Activated CD4-positive, alpha-beta T cell treated with anti-CD3 and anti-CD28 coated beads, Interleukin-10, Interleukin-2, amounts not matched to agents 100 ng/mL and 50 ng/mL, durations not matched to agents 16 hours and 8 hours (primary cell): ENCODE data around the gene TEX12.
A peak's percentile ranks its signal among the peaks of the same experiment; 100 is the strongest.

ENCODE experiments used
- DNase-seq: peaks from one replicate; pipeline ENCODE4 v3.0.0-alpha.2; 2020

The TEX12 gene

GRCh38 chr11:112213753-112214152 is 46.6 kb downstream of the TEX12 start:
- DNase-seq: no peak

- no peak for DNase-seq
Measured at GRCh38 chr11:112215621-112216020, 48.4 kb downstream of the TEX12 start.

GRCh38 chr11:112216561-112217105 is 49.5 kb downstream of the TEX12 start:
- no peak for DNase-seq

GRCh38 chr11:112219476-112220232 is 52.5 kb downstream of the TEX12 start:
- peak; percentile 77 for DNase-seq

GRCh38 chr11:112221274-112221835 is 54.2 kb downstream of the TEX12 start:
- no peak for DNase-seq
